ENCODE results near the gene C6orf47. TPM values are rescaled to one million over a fixed set of nuclear protein-coding genes. Genes with fewer than 3 reads are reported as not detected.
A peak's percentile ranks its signal among the peaks of the same experiment; 100 is the strongest.

Gene C6orf47
- total RNA-seq, 1 donor from 2014 or later, result 19.0 TPM

DNA sequence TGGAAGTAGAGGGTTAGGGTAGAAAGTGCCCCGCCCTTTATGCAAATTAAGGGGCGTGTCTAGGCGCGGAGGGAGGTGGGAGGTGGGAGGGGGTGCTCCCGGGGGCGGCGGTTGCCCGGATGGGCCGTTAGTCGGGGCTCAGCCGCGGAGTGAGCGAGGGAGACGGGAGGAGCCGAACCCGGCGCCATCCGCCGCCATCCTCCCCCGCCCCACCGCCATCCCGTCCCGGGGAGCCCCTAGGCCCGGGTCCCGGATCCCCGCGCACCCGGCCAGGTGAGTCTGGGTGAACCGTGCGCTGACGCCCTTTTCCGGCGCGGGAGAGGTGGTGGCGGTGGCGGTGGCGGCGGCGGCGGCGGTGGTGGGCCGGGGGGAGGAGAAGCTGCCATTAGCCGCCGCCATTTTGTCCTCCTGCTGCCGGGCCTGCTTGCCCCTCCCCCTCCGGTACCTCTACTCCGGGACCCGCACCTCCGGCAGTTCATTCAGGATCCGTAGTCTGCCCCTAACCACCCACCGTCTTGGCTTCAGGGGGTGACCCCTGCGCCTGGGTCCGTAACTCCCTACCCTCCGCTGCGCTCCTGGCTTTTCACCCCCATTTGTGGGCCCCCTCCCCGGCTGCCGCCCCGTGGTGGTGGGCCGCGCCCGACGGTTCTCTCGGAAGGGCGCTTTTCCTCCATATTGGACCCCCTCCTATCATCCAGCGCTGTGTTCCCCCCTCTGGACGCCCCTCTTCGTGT, 39.8 kb downstream of the C6orf47 start, which contains the start of gene PRRC2A:
Gene PRRC2A (plus strand): TSS at position 130 of the 734 bp plus-strand sequence. CDS start 2,075 bp downstream, outside the sequence.
- peaks cover 29% of the 10 kb centered on the region for H3K4me1 Mint-ChIP-seq
- peaks cover 16% of the 10 kb centered on the region for H3K36me3 Mint-ChIP-seq
- TF ChIP-seq, protein P1, sequence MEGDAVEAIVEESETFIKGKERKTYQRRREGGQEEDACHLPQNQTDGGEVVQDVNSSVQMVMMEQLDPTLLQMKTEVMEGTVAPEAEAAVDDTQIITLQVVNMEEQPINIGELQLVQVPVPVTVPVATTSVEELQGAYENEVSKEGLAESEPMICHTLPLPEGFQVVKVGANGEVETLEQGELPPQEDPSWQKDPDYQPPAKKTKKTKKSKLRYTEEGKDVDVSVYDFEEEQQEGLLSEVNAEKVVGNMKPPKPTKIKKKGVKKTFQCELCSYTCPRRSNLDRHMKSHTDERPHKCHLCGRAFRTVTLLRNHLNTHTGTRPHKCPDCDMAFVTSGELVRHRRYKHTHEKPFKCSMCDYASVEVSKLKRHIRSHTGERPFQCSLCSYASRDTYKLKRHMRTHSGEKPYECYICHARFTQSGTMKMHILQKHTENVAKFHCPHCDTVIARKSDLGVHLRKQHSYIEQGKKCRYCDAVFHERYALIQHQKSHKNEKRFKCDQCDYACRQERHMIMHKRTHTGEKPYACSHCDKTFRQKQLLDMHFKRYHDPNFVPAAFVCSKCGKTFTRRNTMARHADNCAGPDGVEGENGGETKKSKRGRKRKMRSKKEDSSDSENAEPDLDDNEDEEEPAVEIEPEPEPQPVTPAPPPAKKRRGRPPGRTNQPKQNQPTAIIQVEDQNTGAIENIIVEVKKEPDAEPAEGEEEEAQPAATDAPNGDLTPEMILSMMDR (IDR thresholded peaks at IDR 0.05; ENCODE audit: unreplicated experiment), result no peak
- DNase-seq (ENCODE audit: low spot score in 2 of 2, unreplicated experiment in 2 of 2), result peak; percentile 92 to 95
- H3K27me3 Mint-ChIP-seq (ENCODE audit: low read depth), result no peaks in the 10 kb centered on the region
- H3K4me3 Mint-ChIP-seq, result peak within 1 kb of the TSS; percentile 81
- H3K27ac Mint-ChIP-seq, result peak within 1 kb of the TSS; percentile 99
- H3K9me3 Mint-ChIP-seq, result no peaks in the 10 kb centered on the region

DNA sequence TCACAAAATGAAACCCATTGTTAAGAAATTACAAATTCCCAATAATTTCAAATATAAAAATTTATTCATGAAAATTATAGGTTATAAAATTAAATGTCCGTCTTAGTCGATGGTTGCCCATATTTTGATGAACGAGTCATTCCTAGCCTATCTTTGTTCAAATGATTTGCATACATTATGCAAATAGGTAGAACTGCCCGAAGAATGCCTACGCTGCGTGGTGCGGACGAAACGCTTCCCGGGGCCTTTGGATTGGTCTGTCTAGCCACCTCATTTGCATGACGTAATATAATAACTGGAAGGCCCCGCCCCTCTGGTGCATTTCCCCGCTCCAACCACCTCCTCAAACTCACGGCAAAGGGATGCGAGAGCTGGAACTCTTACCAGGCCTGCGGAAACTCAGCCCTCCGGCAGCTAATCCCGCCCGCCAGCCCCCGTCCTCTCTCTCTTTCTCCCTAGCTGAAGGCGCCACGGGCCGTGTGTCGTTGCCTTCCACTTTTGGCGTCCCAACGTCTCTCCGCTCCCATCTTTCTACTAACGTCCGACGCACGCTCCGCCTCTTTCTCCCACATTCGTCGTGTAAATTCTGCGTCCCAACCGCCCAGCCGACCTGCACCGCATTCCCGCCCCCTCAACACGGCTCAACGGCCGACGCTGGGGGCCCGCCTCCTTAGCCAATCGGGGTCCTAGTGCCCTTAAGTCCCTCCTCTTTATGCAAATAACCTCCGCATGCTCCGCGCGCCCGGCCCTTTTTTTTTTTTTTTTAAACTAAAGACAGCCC, 40.6 kb downstream of the C6orf47 start:
- DNase-seq (ENCODE audit: low spot score in 2 of 2, unreplicated experiment in 2 of 2), result peak; percentile 87 to 93
- no peaks in the 10 kb centered on the region for H3K9me3 Mint-ChIP-seq
- H3K36me3 Mint-ChIP-seq, result peaks cover 12% of the 10 kb centered on the region
- H3K27me3 Mint-ChIP-seq (ENCODE audit: low read depth), result no peaks in the 10 kb centered on the region
- H3K27ac Mint-ChIP-seq, result peak overlapping the region; percentile 99
- peak overlapping the region; percentile 81 for H3K4me3 Mint-ChIP-seq
- TF ChIP-seq, protein P1 (IDR thresholded peaks at IDR 0.05; ENCODE audit: unreplicated experiment), result no peak
- H3K4me1 Mint-ChIP-seq, result peaks cover 33% of the 10 kb centered on the region

DNA sequence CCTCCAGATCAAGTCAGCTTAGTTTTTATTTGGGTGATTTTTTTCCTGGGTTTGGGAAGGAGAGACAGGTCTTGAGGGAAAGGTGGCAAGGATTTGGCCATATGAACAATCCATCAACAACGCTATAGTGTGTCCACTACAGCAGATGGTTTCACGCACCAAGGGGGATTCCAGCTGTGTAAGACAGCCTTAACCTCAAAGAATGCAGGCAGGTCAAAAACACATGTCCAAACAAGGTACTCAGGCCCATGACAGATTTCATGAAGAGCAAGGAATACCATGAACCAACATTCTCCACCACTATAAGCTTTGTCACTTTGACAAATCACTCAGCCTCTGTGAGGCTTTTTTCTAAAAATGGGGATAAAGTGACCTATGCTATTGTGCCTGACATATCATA, 43.6 kb downstream of the C6orf47 start:
- Mint-ChIP-seq H3K4me3 (no peak overlapping the region), H3K4me1 (peaks cover 29% of the 10 kb centered on the region), H3K36me3 (no peaks in the 10 kb centered on the region), H3K27ac (no peak overlapping the region), H3K27me3 (ENCODE audit: low read depth) (no peaks in the 10 kb centered on the region), H3K9me3 (no peaks in the 10 kb centered on the region)
- TF ChIP-seq, protein P1 (IDR thresholded peaks at IDR 0.05; ENCODE audit: unreplicated experiment), result no peak
- no peak for DNase-seq (ENCODE audit: low spot score in 2 of 2, unreplicated experiment in 2 of 2)

DNA sequence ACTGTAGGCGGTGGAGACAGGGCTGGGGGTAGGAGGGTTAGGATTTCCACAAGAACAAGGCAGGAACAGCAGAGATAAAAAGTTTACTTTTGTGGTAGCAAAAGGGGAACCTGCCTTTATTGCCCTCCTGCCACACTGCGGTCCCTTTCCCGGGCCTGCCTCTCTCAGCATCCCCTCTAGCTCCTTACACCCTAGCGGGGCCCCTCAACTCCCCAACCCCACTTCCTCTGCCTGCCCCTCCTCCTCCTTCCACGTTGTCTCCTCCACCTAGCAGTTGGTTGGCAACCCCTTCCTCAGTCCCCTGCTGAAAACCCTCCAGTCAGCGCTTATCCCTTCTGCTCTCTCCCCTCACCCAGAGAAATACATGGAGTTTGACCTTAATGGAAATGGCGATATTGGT, 44.8 kb downstream of the C6orf47 start:
- Mint-ChIP-seq H3K4me3 (no peak overlapping the region), H3K36me3 (no peaks in the 10 kb centered on the region), H3K27ac (peak overlapping the region; percentile 21), H3K4me1 (peaks cover 26% of the 10 kb centered on the region), H3K27me3 (ENCODE audit: low read depth) (no peaks in the 10 kb centered on the region), H3K9me3 (no peaks in the 10 kb centered on the region)
- DNase-seq (ENCODE audit: low spot score in 2 of 2, unreplicated experiment in 2 of 2), result no peak
- TF ChIP-seq, protein P1 (IDR thresholded peaks at IDR 0.05; ENCODE audit: unreplicated experiment), result no peak

DNA sequence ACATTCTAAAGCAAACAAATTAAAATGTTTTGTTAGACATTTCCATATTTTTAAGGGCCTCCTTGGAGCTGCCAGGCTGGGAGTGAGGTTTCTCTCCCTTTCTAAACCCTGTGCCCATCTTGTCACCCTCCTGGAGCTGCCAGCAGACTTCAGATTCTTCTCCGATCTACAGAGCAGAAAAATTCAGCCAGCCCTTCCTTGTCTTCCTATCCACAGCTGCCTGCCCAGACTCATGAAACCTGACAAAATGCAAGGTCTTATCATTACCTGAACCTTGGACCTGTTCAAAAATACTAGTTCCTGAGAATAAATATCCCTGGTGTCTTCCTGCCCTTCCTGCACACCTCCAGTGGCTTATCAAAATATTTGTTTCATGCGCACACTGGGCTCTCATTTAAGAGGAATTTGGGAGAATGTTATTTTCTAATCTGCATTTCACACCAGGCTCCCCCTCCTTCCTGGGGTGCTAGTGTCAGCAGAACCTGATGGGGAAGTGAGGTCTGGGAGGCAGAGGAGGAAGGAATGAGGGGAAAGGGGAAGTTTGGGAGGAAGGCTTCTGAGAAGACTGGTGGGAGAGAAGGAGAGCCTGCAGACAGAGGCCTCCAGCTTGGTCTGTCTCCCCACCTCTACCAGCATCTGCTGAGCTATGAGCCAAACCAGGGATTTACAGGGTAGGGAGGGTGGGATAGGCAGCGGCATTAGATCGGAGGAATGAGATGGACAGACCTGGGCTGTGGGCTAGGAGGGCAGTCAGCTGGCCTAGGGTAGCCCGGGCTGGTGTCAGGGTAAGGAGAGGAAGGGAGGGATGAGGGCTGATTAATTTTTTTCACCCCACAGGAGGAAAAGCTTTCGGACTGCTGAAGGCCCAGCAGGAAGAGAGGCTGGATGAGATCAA, 45.6 kb downstream of the C6orf47 start, which contains the start of gene AIF1:
Gene AIF1 (plus strand): TSS at position 551 of the 895 bp plus-strand sequence. CDS start 96 bp downstream, at position 647.
- Mint-ChIP-seq H3K27me3 (ENCODE audit: low read depth) (no peaks in the 10 kb centered on the region), H3K9me3 (no peaks in the 10 kb centered on the region), H3K36me3 (no peaks in the 10 kb centered on the region), H3K4me3 (no peak within 1 kb of the TSS), H3K27ac (peak within 1 kb of the TSS; percentile 21), H3K4me1 (peaks cover 31% of the 10 kb centered on the region)
- no peak for DNase-seq (ENCODE audit: low spot score in 2 of 2, unreplicated experiment in 2 of 2)
- TF ChIP-seq, protein P1 (IDR thresholded peaks at IDR 0.05; ENCODE audit: unreplicated experiment), result no peak
